ENCODE measurements around the gene GABPB1.

The GABPB1 gene

GRCh38 chr15:50244959-50245624 lies 109.9 kb downstream of the GABPB1 start:
- no peak for DNase-seq (ENCODE audit: low read depth in 1 of 2, low spot score in 1 of 2)

- no peak for DNase-seq (ENCODE audit: low read depth in 1 of 2, low spot score in 1 of 2)
Observed at GRCh38 chr15:50244153-50244552, 110.8 kb downstream of the GABPB1 start.

GRCh38 chr15:50241684-50242450 lies 113.1 kb downstream of the GABPB1 start:
- no peak for DNase-seq (ENCODE audit: low read depth in 1 of 2, low spot score in 1 of 2)

GRCh38 chr15:50238255-50238654 lies 116.7 kb downstream of the GABPB1 start:
- DNase-seq (ENCODE audit: low read depth in 1 of 2, low spot score in 1 of 2), result no peak

DNA sequence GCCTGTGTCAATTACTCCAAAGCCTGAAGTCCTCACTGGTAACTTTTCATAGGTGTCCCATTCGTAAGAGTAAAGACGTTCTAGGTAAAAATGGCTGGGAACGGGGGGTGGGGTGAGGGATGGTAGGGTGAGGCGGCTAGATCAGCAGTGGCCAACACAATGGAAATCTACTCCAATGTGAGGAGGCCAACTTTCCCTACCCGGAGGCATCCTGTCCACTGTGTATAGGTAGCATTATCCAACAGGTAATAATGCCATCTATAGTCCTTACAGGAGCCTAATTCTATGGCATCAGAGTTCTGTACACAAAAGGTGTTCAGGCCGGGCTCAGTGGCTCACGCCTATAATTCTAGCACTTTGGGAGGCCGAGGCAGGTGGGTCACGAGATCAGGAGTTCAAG lies 118.6 kb downstream of the GABPB1 start:
- DNase-seq (ENCODE audit: low read depth in 1 of 2, low spot score in 1 of 2), result no peak

- no peak for DNase-seq (ENCODE audit: low read depth in 1 of 2, low spot score in 1 of 2)
Observed at GRCh38 chr15:50235794-50236193, 119.2 kb downstream of the GABPB1 start.

DNA sequence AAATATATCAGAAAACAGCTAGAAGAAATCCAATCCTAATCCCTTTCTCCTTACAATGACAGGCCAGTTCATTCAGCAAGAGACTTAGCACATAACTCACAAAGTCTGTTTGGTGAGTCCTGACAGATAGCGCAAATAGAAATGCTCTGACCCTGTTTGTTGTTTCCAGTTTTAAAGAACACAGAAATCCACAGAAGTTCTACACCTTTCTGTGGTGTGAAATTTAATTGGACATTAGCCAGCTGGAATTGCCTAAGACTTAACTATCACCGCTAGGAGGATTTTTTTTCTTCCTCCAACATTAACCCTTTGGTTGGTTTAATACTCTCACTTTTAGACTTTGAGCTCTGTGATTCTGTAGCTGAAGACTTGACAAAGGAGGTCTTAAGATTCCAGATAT lies 120.2 kb downstream of the GABPB1 start:
- no peak for DNase-seq (ENCODE audit: low read depth in 1 of 2, low spot score in 1 of 2)

DNA sequence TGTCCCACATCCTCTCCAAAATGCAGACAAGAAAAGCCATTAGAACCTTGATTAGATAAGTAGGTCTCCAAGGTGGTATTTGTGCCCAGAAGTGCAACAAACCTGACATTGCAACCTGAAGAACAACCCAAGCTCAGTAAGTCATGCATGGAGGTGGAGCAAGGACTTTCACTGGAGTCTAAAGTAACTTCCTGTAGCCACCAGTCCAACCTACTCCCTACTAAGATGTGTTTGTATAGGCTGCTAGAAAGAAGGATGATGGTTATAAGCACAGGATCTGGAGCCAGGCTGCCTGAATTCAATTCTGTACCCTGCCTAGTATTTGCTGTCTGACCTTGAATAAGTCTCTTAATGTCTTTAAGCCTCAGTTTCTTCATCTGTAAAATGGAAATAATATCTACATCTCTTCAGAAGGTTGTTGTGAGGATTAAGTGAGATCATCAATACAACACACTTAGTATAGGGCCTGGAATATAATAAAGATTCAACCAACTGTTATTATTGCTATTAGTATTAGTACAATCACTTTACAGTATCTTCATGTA lies 121.7 kb downstream of the GABPB1 start:
- DNase-seq (ENCODE audit: low read depth in 1 of 2, low spot score in 1 of 2), result no peak

- DNase-seq (ENCODE audit: low read depth in 1 of 2, low spot score in 1 of 2), result no peak
Observed at GRCh38 chr15:50232791-50233190, 122.2 kb downstream of the GABPB1 start.

- DNase-seq (ENCODE audit: low read depth in 1 of 2, low spot score in 1 of 2), result no peak
Observed at GRCh38 chr15:50231761-50232160, 123.2 kb downstream of the GABPB1 start.

- no peak for DNase-seq (ENCODE audit: low read depth in 1 of 2, low spot score in 1 of 2)
Observed at GRCh38 chr15:50229336-50229735, 125.7 kb downstream of the GABPB1 start.

DNA sequence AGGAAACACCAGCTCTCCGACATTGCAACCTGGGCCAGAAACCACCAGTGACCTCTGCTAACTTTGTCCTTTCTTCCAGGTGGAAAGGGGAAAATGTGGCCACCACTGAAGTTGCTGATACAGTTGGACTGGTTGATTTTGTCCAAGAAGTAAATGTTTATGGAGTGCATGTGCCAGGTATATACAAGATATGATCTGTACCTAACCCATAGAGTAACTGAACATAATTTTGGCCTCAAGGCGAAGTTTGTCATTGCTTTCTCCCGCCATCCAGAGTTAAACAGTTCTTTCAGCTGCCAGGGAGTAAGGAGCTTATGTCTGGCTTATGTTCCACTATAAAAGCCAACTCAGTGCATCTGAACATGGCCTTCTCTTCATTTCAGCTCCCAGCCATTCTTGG lies 126.1 kb downstream of the GABPB1 start:
- DNase-seq (ENCODE audit: low read depth in 1 of 2, low spot score in 1 of 2), result no peak

DNA sequence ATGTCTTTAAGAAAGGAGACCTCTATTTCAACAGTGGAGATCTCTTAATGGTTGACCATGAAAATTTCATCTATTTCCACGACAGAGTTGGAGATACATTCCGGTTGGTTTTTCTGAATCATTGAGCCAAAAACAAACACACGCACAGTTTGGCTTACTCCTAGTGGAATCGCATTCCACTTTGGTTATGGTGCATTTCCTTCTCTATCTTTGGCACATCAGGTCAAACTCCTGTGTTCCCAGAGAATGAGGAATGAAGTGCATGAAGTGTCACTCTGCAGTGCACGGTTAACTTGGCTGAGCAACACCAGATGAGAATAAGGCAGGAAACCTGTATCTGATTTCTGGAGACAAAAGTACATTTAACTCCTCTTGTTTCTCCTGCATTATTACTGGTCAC lies 127.9 kb downstream of the GABPB1 start:
- no peak for DNase-seq (ENCODE audit: low read depth in 1 of 2, low spot score in 1 of 2)

- no peak for DNase-seq (ENCODE audit: low read depth in 1 of 2, low spot score in 1 of 2)
Observed at GRCh38 chr15:50225938-50226337, 129.1 kb downstream of the GABPB1 start.

Measured in activated T-helper 1 cell treated with anti-CD3 and anti-CD28 coated beads, Interleukin-2, amount 50 U/mL, for 16 hours (primary cell).